ENCODE data around the gene TCP11.
A peak's percentile ranks its signal among the peaks of the same experiment; 100 is the strongest.
"Not testable (repeated sequence)": the region's sequence is repeated elsewhere in the genome, so short reads cannot be mapped to it uniquely, and the experiment has no call there.

TCP11 gene

DNA sequence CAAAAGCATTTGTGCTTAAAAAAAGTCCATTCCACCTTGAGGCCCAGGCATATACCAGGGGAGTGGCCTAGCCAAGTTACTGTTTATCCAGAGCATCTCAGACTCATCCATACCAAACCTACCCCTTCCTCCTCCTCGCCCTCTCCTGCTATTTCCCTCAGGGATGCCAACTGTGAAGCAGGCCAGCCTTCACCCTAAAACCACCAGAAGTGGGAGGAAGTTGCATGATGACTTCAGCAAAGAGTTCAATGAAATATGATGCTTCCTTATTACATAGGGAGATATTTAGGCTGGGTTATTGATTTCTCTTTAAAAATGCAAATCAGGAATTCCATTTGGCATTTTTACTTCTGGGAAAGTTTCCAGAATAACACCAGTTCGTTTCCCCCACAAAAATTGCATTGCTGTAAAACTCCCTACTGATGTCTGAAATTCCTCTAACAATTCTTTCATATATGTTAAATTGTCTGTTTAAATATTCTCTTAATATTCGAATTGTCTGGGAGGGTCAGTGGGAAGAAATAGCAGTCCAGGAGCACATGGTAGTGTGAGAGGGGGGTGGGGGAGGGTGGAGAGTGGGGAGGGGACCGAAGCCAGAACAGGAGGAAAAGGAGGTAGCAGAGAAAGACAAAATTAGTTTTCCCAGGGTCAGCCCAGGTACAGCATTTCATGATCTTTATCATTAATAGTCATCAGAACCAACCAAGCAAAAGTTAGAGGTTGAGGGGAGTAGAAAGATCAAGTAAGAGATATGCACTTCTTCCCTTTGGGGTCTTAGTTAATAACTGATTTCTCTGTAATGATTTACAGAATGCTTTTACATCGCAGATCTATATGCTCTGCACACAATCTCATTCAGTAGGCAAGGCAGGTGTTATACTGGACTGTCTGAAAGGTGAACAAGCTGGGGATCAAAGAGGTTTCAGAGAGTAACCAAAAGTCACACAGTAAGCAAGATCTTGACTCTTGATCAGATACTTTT, 1.7 kb upstream of the TCP11 start:
- no peak overlapping the region for H3K27ac Mint-ChIP-seq
- no peak overlapping the region for H3K4me3 Mint-ChIP-seq
- no peaks in the 10 kb centered on the region for H3K9me3 Mint-ChIP-seq
- no peak for ATAC-seq
- H3K4me1 Mint-ChIP-seq, result peaks cover 11% of the 10 kb centered on the region
- H3K36me3 Mint-ChIP-seq, result no peaks in the 10 kb centered on the region
- peaks cover 17% of the 10 kb centered on the region for H3K27me3 Mint-ChIP-seq

GRCh38 chr6:35140639-35141006, 516 bp downstream of the TCP11 start:
- Mint-ChIP-seq H3K4me1 (peaks cover 16% of the 10 kb centered on the region), H3K27me3 (peaks cover 14% of the 10 kb centered on the region), H3K27ac (peak overlapping the region; percentile 75), H3K4me3 (peak overlapping the region; percentile 66), H3K9me3 (no peaks in the 10 kb centered on the region), H3K36me3 (no peaks in the 10 kb centered on the region)
- no peak for ATAC-seq

GRCh38 chr6:35139924-35140638, 1.1 kb downstream of the TCP11 start:
- H3K27ac Mint-ChIP-seq, result peak overlapping the region; percentile 75
- peak overlapping the region; percentile 66 for H3K4me3 Mint-ChIP-seq
- ATAC-seq, result no peak
- H3K27me3 Mint-ChIP-seq, result peaks cover 14% of the 10 kb centered on the region
- no peaks in the 10 kb centered on the region for H3K9me3 Mint-ChIP-seq
- peaks cover 16% of the 10 kb centered on the region for H3K4me1 Mint-ChIP-seq
- no peaks in the 10 kb centered on the region for H3K36me3 Mint-ChIP-seq

DNA sequence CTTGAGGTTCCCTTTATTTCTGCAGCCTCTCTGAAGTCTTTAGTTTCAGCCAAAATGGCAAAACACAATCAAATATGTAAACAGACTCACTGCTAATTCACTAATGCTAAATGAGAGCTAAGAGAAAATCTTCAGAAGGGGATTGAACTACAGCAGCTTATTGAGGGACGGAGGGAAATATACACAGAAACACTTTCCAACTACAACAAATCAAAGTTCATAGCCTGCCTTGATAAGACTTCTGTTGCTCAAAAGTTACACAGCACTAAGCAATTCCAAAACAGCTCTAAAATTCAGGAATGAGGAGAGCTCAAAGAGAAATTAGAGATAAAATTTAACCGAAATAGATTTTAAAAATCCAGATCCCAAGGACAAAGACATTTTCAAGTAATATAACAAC, 1.7 kb downstream of the TCP11 start:
- Mint-ChIP-seq H3K9me3 (no peaks in the 10 kb centered on the region), H3K4me3 (no peak overlapping the region), H3K27me3 (peaks cover 14% of the 10 kb centered on the region), H3K4me1 (peaks cover 16% of the 10 kb centered on the region), H3K36me3 (no peaks in the 10 kb centered on the region), H3K27ac (no peak overlapping the region)
- ATAC-seq, result no peak

DNA sequence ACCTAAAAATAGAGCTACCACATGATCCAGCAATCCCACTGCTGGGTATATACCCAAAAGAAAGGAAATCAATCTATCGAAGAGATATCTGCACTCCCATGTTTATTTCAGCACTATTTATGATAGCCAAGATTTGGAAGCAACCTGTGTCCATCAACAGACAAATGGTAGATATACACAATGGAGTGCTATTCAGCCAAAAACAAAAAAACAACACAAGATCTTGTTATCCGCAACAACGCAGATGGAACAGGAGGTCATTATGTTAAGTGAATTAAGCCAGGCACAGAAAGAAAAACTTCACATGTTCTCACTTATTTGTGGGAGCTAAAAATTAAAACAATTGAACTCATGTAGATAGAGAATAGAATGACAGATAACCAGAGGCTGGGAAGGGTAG, 2.9 kb downstream of the TCP11 start:
- ATAC-seq, H3K4me3 Mint-ChIP-seq, H3K36me3 Mint-ChIP-seq, H3K9me3 Mint-ChIP-seq, H3K27ac Mint-ChIP-seq: not testable (repeated sequence)
- Mint-ChIP-seq H3K4me1 (peaks cover 16% of the 10 kb centered on the region), H3K27me3 (peaks cover 14% of the 10 kb centered on the region)

GRCh38 chr6:35136185-35136584, 5.0 kb downstream of the TCP11 start:
- Mint-ChIP-seq H3K4me3 (no peak overlapping the region), H3K4me1 (peaks cover 16% of the 10 kb centered on the region), H3K9me3 (no peaks in the 10 kb centered on the region), H3K27ac (no peak overlapping the region), H3K36me3 (no peaks in the 10 kb centered on the region), H3K27me3 (peaks cover 24% of the 10 kb centered on the region)
- no peak for ATAC-seq

- ATAC-seq, result no peak
- Mint-ChIP-seq H3K4me3 (no peak overlapping the region), H3K9me3 (no peaks in the 10 kb centered on the region), H3K27me3 (peaks cover 10% of the 10 kb centered on the region), H3K4me1 (no peaks in the 10 kb centered on the region), H3K36me3 (no peaks in the 10 kb centered on the region), H3K27ac (no peak overlapping the region)
Measured at GRCh38 chr6:35128496-35128895, 12.6 kb downstream of the TCP11 start.

- Mint-ChIP-seq H3K4me1 (no peaks in the 10 kb centered on the region), H3K27ac (no peak overlapping the region), H3K27me3 (peaks cover 10% of the 10 kb centered on the region), H3K9me3 (no peaks in the 10 kb centered on the region), H3K36me3 (no peaks in the 10 kb centered on the region), H3K4me3 (no peak overlapping the region)
- no peak for ATAC-seq
Measured at GRCh38 chr6:35128042-35128441, 13.1 kb downstream of the TCP11 start.

DNA sequence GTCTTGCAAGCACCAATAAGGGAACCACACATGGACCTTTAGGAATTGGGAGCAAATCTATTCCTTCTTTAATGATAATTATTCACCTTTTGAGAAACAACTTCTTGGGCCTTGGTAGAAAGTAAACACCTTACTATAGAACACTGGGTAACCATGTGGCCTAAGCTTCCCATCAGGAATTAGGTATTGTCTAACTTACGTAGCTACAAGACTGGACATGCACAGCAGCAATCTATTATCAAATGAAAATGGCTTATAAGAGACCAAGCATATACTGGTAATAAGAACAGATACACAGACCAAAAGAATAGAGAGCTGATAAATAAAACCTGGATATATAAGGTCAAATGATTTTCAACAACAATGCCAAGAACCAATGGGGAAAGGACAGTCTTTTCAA, 16.8 kb downstream of the TCP11 start:
- Mint-ChIP-seq H3K9me3 (no peaks in the 10 kb centered on the region), H3K27ac (no peak overlapping the region), H3K4me1 (no peaks in the 10 kb centered on the region), H3K4me3 (no peak overlapping the region), H3K27me3 (no peaks in the 10 kb centered on the region), H3K36me3 (no peaks in the 10 kb centered on the region)
- ATAC-seq, result no peak

DNA sequence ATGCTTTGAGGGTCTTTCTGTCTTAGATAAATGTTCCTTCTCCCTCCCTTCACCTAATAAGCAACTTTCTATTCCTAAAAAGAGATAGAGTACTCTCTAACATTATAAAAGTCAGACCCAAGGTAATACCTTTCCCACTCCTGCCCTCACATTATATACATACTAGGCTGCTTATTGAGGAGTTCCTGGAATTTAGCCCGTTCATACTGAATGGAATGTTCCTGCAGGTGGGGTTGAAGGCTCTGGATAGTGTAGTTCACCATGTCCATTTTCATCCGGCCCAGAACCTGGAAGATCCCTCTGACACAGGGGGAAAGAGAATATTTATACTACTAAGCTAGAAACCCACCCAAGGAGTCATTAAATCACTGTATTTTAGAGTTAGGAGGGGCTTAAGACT, 20.4 kb downstream of the TCP11 start:
- Mint-ChIP-seq H3K4me1 (no peaks in the 10 kb centered on the region), H3K36me3 (no peaks in the 10 kb centered on the region), H3K27me3 (no peaks in the 10 kb centered on the region), H3K9me3 (no peaks in the 10 kb centered on the region), H3K4me3 (no peak overlapping the region), H3K27ac (no peak overlapping the region)
- ATAC-seq, result no peak

- Mint-ChIP-seq H3K9me3 (peaks cover 8% of the 10 kb centered on the region), H3K4me1 (peaks cover 18% of the 10 kb centered on the region), H3K27me3 (peaks cover 10% of the 10 kb centered on the region), H3K36me3 (peaks cover 8% of the 10 kb centered on the region), H3K4me3 (no peak overlapping the region), H3K27ac (no peak overlapping the region)
- no peak for ATAC-seq
Measured at GRCh38 chr6:35108309-35108885, 32.7 kb downstream of the TCP11 start.

- H3K27ac Mint-ChIP-seq, result peak overlapping the region; percentile 53
- ATAC-seq, result not testable (repeated sequence)
Measured at GRCh38 chr6:35107761-35108160, 33.4 kb downstream of the TCP11 start.

GRCh38 chr6:35107208-35107607, 33.9 kb downstream of the TCP11 start:
- not testable (repeated sequence) for ATAC-seq, H3K27me3 Mint-ChIP-seq, H3K36me3 Mint-ChIP-seq, H3K9me3 Mint-ChIP-seq
- H3K4me3 Mint-ChIP-seq, result peak overlapping the region; percentile 58
- H3K27ac Mint-ChIP-seq, result peak overlapping the region; percentile 53
- peaks cover 18% of the 10 kb centered on the region for H3K4me1 Mint-ChIP-seq

More at GRCh38 chr6:35107761-35108160, 33.4 kb downstream of the TCP11 start:
- H3K4me1 Mint-ChIP-seq, result peaks cover 18% of the 10 kb centered on the region
- not testable (repeated sequence) for H3K4me3 Mint-ChIP-seq, H3K9me3 Mint-ChIP-seq, H3K27me3 Mint-ChIP-seq, H3K36me3 Mint-ChIP-seq

DNA sequence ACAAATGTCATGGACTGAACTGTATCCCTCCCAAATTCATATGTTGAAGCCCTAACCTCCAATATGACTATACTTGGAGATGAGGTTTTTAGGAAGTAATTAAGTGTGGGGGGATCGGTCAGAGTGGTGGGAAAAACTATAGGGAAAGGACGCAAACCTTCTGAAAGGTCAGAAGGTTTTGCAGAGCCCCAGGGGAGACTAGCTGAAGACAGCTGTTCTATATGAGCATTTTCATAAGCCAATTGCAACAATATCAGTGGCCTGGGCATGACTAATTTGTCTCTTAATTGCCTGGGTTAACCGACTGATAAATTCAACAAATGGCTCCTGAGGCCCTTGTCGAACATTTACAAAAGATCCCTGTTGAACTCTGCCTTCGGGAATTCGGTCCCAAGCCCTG, 35.1 kb downstream of the TCP11 start:
- not testable (repeated sequence) for H3K27me3 Mint-ChIP-seq, ATAC-seq, H3K27ac Mint-ChIP-seq, H3K4me3 Mint-ChIP-seq, H3K36me3 Mint-ChIP-seq, H3K9me3 Mint-ChIP-seq
- peaks cover 18% of the 10 kb centered on the region for H3K4me1 Mint-ChIP-seq

DNA sequence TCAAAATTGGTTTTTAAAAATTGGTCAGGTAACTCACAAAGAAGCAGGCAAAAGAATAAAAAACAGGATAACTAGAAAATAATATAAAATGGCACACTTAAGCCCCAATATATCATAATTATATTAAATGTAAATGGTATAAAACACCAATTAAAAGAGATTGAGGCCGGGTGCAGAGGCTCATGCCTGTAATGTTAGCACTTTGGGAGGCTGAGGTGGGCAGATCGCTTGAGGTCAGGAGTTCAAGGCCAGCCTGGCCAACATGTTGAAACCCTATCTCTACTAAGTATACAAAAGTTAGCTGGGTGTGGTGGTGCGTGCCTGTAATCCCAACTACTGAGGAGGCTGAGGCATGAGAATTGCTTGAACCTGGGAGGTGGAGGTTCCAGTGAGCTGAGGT, 36.1 kb downstream of the TCP11 start:
- H3K27me3 Mint-ChIP-seq, result peaks cover 10% of the 10 kb centered on the region
- H3K36me3 Mint-ChIP-seq, result peaks cover 8% of the 10 kb centered on the region
- no peak overlapping the region for H3K4me3 Mint-ChIP-seq
- H3K4me1 Mint-ChIP-seq, result peaks cover 18% of the 10 kb centered on the region
- H3K27ac Mint-ChIP-seq, result no peak overlapping the region
- no peak for ATAC-seq
- H3K9me3 Mint-ChIP-seq, result peaks cover 3% of the 10 kb centered on the region

Measured in stimulated activated memory B cell treated with anti-CD40 and anti-IgM and Interleukin-4, amounts not matched to agents 10 μg/mL and 1 μg/mL and 100 μg/mL, for 72 hours (primary cell).